Measurements from ENCODE around the gene DENND1A. TPM values are rescaled to one million over a fixed set of nuclear protein-coding genes. Genes with fewer than 3 reads are reported as not detected.

The DENND1A gene
- total and polyA plus RNA-seq, 4 donors = 7.9 to 22.0 (median 13.9) TPM

DNA sequence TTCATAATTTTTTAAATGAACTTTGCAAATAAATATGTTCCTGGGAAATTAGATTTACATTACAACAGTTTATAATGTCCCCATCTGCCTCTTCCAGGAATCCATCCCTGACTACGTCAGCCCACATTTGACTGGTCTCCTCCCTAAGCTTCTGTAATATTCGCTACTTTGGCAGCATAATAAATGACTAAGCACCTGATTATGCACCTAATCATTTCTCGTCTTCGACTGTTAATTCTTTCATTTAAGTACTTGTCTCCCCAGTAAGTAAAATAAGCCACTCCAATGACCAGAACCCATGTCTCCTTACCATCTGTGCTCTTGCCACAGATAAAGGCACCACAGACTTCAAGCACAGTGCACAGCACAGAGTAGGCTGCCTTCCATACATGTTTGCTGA is 122.7 kb downstream of the DENND1A start:
- Histone ChIP-seq H3K36me3 (ENCODE audit: control insufficient read depth in 4 of 4, insufficient read depth in 3 of 4, low read depth in 1 of 4, low read length in 3 of 4) (no peaks in the 10 kb centered on the region), H3K9me3 (ENCODE audit: control insufficient read depth in 4 of 4, low read length in 3 of 4) (no peaks in the 10 kb centered on the region), H3K27ac (ENCODE audit: low read depth in 1 of 2, low read length in 2 of 2) (no peak overlapping the region), H3K4me3 (ENCODE audit: low read depth in 1 of 3, low read length in 3 of 3) (no peak overlapping the region), H3K9ac (ENCODE audit: low read depth in 1 of 2, low read length in 2 of 2) (no peak overlapping the region), H3K4me1 (ENCODE audit: control insufficient read depth in 4 of 4, insufficient read depth in 4 of 4, low read length in 3 of 4) (no peaks in the 10 kb centered on the region), H3K27me3 (ENCODE audit: control insufficient read depth in 4 of 4, insufficient read depth in 4 of 4, low read length in 3 of 4) (no peaks in the 10 kb centered on the region)
- WGBS = 98% methylated on average over 4 of the region's 4 CpGs
- no peak for DNase-seq (ENCODE audit: low spot score)
- TF ChIP-seq YY1 (IDR thresholded peaks at IDR 0.05) (no peak), FOXA1 (IDR thresholded peaks at IDR 0.05) (no peak), NR2F2 (IDR thresholded peaks at IDR 0.05) (no peak), GABPA (IDR thresholded peaks at IDR 0.05 in 1 of 2, conservative IDR thresholded peaks at IDR 0.05 in 1 of 2) (no peak), TAF1 (conservative IDR thresholded peaks at IDR 0.05) (no peak)

DNA sequence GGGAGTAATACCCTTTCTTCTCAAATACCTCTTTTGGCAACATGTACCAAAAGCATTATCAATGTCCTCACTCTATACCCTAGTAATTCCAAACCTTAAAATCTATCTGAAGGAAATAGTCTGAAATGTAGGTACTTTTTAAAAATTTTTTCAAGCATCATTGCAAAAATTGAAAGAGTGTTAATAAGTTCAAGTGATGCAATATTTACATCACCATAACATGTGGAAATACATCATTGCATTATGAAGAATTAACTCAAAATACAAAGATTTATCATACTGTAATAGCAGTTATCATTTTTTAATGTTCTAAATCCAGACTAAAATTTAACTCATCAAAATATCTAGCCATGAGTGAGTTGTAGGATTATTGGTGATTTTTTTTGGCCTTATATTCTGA is 123.1 kb downstream of the DENND1A start:
- no peak for DNase-seq (ENCODE audit: low spot score)
- H3K9me3 ChIP-seq (ENCODE audit: control insufficient read depth in 4 of 4, low read length in 3 of 4) = no peaks in the 10 kb centered on the region
- H3K4me1 ChIP-seq (ENCODE audit: control insufficient read depth in 4 of 4, insufficient read depth in 4 of 4, low read length in 3 of 4) = no peaks in the 10 kb centered on the region
- H3K9ac ChIP-seq (ENCODE audit: low read depth in 1 of 2, low read length in 2 of 2) = no peak overlapping the region
- H3K4me3 ChIP-seq (ENCODE audit: low read depth in 1 of 3, low read length in 3 of 3) = no peak overlapping the region
- H3K27me3 ChIP-seq (ENCODE audit: control insufficient read depth in 4 of 4, insufficient read depth in 4 of 4, low read length in 3 of 4) = no peaks in the 10 kb centered on the region
- H3K36me3 ChIP-seq (ENCODE audit: control insufficient read depth in 4 of 4, insufficient read depth in 3 of 4, low read depth in 1 of 4, low read length in 3 of 4) = no peaks in the 10 kb centered on the region
- H3K27ac ChIP-seq (ENCODE audit: low read depth in 1 of 2, low read length in 2 of 2) = no peak overlapping the region
- TF ChIP-seq YY1 (IDR thresholded peaks at IDR 0.05) = no peak

DNA sequence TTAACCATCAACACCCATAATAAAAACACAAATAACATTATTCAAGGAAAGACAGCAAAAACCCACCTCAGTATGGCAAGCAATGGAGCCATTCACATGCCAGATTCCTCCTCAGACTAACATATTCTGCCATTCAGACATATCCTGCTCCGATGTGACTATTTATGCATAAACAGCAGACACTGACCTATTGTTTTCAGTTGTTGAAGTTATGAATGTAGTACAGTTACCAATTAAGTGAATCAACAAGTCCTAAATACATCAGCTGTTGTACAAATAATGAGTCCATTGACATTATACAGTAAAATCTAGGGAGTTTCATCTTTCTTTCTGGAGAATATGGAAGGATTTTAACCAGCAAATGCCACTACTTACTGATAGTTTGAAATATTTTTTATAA is 131.7 kb downstream of the DENND1A start:
- Histone ChIP-seq H3K9ac (ENCODE audit: low read depth in 1 of 2, low read length in 2 of 2) (no peak overlapping the region), H3K27ac (ENCODE audit: low read depth in 1 of 2, low read length in 2 of 2) (no peak overlapping the region), H3K4me3 (ENCODE audit: low read depth in 1 of 3, low read length in 3 of 3) (no peak overlapping the region), H3K9me3 (ENCODE audit: control insufficient read depth in 4 of 4, low read length in 3 of 4) (no peaks in the 10 kb centered on the region), H3K4me1 (ENCODE audit: control insufficient read depth in 4 of 4, insufficient read depth in 4 of 4, low read length in 3 of 4) (no peaks in the 10 kb centered on the region), H3K36me3 (ENCODE audit: control insufficient read depth in 4 of 4, insufficient read depth in 3 of 4, low read depth in 1 of 4, low read length in 3 of 4) (no peaks in the 10 kb centered on the region), H3K27me3 (ENCODE audit: control insufficient read depth in 4 of 4, insufficient read depth in 4 of 4, low read length in 3 of 4) (no peaks in the 10 kb centered on the region)
- no peak for TF ChIP-seq TAF1 (conservative IDR thresholded peaks at IDR 0.05)
- TF ChIP-seq, protein P1, sequence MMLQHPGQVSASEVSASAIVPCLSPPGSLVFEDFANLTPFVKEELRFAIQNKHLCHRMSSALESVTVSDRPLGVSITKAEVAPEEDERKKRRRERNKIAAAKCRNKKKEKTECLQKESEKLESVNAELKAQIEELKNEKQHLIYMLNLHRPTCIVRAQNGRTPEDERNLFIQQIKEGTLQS (IDR thresholded peaks at IDR 0.05) = no peak
- no peak for TF ChIP-seq HNF4A (conservative IDR thresholded peaks at IDR 0.05)
- TF ChIP-seq RXRA (IDR thresholded peaks at IDR 0.05) = no peak
- TF ChIP-seq, protein P2, sequence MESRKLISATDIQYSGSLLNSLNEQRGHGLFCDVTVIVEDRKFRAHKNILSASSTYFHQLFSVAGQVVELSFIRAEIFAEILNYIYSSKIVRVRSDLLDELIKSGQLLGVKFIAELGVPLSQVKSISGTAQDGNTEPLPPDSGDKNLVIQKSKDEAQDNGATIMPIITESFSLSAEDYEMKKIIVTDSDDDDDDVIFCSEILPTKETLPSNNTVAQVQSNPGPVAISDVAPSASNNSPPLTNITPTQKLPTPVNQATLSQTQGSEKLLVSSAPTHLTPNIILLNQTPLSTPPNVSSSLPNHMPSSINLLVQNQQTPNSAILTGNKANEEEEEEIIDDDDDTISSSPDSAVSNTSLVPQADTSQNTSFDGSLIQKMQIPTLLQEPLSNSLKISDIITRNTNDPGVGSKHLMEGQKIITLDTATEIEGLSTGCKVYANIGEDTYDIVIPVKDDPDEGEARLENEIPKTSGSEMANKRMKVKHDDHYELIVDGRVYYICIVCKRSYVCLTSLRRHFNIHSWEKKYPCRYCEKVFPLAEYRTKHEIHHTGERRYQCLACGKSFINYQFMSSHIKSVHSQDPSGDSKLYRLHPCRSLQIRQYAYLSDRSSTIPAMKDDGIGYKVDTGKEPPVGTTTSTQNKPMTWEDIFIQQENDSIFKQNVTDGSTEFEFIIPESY (IDR thresholded peaks at IDR 0.05) = no peak
- no peak for TF ChIP-seq FOXA1 (IDR thresholded peaks at IDR 0.05)
- no peak for TF ChIP-seq JUND (IDR thresholded peaks at IDR 0.05)
- no peak for TF ChIP-seq GABPA (IDR thresholded peaks at IDR 0.05 in 1 of 2, conservative IDR thresholded peaks at IDR 0.05 in 1 of 2)
- no peak for TF ChIP-seq EGR1 (IDR thresholded peaks at IDR 0.05; ENCODE audit: low read depth in 2 of 2)
- TF ChIP-seq, protein P3, sequence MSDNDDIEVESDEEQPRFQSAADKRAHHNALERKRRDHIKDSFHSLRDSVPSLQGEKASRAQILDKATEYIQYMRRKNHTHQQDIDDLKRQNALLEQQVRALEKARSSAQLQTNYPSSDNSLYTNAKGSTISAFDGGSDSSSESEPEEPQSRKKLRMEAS (IDR thresholded peaks at IDR 0.05) = no peak
- no peak for TF ChIP-seq FOXA2 (IDR thresholded peaks at IDR 0.05)
- no peak for TF ChIP-seq YY1 (IDR thresholded peaks at IDR 0.05)
- TF ChIP-seq HNF4G (IDR thresholded peaks at IDR 0.05) = no peak
- TF ChIP-seq SP1 (IDR thresholded peaks at IDR 0.05) = no peak
- TF ChIP-seq, protein P4, sequence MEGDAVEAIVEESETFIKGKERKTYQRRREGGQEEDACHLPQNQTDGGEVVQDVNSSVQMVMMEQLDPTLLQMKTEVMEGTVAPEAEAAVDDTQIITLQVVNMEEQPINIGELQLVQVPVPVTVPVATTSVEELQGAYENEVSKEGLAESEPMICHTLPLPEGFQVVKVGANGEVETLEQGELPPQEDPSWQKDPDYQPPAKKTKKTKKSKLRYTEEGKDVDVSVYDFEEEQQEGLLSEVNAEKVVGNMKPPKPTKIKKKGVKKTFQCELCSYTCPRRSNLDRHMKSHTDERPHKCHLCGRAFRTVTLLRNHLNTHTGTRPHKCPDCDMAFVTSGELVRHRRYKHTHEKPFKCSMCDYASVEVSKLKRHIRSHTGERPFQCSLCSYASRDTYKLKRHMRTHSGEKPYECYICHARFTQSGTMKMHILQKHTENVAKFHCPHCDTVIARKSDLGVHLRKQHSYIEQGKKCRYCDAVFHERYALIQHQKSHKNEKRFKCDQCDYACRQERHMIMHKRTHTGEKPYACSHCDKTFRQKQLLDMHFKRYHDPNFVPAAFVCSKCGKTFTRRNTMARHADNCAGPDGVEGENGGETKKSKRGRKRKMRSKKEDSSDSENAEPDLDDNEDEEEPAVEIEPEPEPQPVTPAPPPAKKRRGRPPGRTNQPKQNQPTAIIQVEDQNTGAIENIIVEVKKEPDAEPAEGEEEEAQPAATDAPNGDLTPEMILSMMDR (IDR thresholded peaks at IDR 0.05; ENCODE audit: low read depth, low read length, missing input control) = no peak
- TF ChIP-seq NR2F2 (IDR thresholded peaks at IDR 0.05) = no peak
- DNase-seq (ENCODE audit: low spot score) = no peak
- WGBS = 86% methylated on average over 1 of the region's 1 CpG
